GM21786 (cell line): ENCODE results near the gene ICAM1.

Experiments used
- ATAC-seq: cut with Tn5 transposase; IDR thresholded peaks from one replicate; pipeline ENCODE4 v1.9.1; 2021; ENCODE audit not compliant: unreplicated experiment

ICAM1 gene

DNA sequence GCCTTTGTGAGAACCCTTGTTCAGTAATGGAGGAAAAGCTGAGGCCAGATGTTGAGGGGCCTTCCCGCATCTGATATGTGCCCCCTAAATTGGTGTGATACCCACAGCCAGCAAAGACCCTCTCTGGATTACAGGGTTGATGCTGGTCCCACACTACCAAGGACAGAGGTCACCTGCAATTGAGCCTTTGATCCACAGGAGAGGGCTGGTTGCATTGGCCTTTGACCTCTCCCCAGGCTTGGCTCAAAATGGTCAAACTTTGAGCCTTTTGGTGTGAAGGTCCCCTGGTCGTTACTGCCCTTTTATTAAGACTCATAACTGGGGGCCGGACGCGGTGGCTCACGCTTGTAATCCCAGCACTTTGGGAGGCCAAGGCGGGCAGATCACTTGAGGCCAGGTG is 27.3 kb upstream of the ICAM1 start:
- no peak for ATAC-seq

DNA sequence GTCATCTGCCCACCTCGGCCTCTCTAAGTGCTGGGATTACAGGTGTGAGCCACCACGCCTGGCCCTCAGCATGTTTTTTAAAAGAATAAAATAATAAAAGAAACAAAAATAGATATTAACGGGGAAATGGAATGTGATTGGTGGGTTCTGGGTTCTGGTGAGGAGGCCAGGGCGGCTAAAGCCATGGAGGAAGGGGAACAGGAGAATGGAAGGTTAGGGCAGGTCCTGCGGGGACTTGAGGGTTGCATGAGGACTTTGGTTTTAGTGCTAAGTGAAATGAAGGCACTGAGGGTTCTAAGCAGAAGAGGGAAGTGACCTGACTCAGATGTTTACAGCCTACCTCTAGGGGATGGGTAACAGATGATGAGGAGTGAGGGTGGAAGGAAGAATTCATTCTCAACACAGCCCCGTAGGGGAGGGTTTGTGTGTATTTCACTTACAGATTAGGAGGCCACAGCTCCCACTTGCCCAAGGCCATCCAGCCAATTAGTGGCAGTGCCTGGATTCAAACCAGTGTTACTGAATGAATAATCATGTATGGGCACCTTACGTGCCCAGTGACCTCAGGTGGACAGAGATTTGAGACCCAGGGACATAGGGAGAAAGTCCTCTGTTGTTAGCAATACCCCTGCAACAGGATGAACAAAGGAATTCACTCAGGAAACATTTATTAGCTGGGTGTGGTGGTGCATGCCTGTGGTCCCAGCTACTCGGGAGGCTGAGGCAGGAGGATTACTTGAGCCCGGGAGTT is 25.6 kb upstream of the ICAM1 start:
- no peak for ATAC-seq

DNA sequence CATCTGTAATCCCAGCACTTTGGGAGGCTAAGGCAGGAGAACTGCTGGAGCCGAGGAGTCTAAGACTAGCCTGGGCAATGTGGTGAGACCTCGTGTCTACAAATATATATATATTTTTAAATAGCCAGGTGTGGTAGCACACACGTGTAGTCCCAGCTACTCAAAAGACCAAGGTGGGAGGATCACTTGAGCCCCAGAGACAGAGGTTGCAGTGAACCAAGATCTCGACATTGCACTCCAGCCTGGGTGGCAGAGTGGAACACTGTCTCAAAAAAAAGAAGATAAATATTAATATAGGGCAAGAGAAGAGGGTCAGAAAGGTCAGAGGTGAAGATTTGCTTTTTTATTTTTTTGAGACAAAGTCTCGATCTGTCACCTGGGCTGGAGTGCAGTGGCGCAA is 24.4 kb upstream of the ICAM1 start:
- ATAC-seq = no peak

DNA sequence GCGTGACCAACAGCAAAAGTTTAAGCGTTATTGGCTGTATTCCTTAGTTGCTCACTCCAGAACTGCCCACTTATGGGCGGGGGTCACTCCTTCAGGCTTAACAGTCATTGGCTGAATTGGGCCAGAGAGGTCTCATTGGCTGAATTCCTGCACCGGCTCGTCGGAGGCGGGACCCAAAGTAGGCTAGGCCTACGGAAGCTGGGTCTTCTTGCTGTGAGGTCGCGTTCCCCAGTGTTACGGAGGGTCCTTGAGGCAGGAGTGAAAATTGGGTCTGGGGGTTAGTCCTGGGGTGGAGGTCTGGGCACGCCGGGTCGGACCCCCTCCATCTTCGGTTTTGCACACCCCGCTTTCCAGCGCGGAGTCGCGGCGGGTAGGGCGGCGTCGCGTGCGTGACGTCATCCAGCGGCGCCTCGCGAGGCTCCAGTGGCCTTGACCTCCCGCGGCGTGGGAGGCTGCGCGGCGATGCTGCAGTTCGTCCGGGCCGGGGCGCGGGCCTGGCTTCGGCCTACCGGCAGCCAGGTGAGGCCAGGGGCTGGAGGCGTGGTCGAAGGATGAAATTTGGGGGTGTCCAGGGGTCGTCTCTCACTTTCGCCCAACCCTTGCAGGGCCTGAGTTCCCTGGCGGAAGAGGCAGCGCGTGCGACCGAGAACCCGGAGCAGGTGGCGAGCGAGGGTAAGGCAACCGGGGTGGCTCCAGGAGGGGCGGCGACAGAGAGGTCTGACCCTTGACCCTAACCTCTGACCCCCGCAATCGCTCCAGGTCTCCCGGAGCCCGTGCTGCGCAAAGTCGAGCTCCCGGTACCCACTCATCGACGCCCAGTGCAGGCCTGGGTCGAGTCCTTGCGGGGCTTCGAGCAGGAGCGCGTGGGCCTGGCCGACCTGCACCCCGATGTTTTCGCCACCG is 18.9 kb upstream of the ICAM1 start, which contains the start of gene MRPL4:
TSS of gene MRPL4 (plus strand) at position 423 of the 903 bp plus-strand sequence. CDS start at position 463, 40 bp downstream.
- peak; percentile 83 for ATAC-seq

DNA sequence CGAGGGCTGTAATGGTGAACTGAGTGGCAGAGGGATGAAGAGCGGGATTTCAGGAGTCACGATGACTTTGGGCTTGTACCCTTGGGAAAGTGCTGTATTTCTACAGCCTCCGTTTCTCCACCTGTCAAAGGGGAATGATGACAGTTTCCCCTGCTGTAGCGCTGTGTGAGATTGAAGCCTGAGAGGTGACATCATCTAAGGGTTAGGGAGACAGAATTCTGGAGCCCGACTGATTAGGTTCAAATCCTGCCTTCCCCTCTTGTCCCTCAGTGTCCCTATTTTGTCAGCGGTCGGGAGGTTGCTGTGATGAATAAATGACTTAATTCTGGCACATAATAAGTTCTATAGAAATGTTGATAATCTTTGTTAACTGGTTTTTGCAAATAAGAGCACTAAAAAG is 18.2 kb upstream of the ICAM1 start:
- ATAC-seq = no peak

DNA sequence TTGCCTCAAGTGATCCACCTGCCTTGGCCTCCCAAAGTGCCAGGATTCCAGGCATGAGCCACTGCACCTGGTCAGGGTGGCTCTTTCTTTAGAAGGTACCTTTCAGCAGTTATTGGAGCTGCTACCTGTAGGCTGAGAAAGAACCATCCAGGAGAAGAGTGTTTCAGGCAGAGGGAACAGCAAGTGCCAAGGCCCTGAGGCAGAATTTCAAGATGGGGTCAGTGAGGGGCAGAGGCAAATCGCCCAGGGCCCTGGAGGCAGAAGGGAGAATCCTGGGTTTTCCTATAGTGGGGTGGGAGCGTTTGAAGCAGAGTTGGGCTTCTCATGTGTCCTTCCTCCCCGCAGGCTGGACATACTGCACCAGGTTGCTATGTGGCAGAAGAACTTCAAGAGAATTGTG is 16.7 kb upstream of the ICAM1 start:
- no peak for ATAC-seq

- no peak for ATAC-seq
Observed at GRCh38 chr19:10255358-10255757, 15.6 kb upstream of the ICAM1 start.

GRCh38 chr19:10256551-10256950 is 14.4 kb upstream of the ICAM1 start:
- no peak for ATAC-seq

DNA sequence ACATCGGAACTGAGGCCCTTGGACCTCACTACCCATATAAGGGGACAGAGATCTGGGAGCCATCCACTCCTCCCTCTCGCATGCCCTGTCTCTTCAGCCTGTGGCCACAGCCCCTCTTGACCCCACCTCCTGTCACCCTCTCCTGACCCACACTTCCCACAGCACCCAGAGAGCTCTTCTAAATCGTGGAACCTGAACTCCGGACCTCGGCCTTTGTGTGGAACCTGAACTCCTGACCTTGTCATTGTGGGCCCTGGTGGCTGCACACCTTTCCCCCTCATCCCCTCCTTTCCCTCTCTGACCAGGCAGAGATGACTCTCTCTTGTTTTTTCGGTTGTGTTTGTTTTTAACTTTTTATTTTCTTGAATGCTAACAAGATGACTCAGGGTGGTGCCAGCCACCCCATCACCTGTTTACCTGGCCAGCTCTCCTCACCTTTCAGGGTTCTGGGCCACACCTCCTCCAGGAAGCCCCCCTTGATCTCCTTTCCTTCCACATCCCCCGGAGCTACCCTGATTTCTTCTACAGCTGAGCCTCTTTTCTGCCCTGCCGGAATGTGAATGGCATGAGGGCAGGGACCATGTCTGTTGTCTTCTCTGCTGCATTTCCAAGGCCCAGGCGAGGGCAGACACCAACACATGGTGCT is 13.8 kb upstream of the ICAM1 start:
- ATAC-seq = no peak

GRCh38 chr19:10258080-10258710 is 12.7 kb upstream of the ICAM1 start:
- ATAC-seq = no peak

GRCh38 chr19:10259162-10259905 is 11.6 kb upstream of the ICAM1 start:
- ATAC-seq = no peak

- ATAC-seq = no peak
Observed at GRCh38 chr19:10260141-10260584, 10.8 kb upstream of the ICAM1 start.

DNA sequence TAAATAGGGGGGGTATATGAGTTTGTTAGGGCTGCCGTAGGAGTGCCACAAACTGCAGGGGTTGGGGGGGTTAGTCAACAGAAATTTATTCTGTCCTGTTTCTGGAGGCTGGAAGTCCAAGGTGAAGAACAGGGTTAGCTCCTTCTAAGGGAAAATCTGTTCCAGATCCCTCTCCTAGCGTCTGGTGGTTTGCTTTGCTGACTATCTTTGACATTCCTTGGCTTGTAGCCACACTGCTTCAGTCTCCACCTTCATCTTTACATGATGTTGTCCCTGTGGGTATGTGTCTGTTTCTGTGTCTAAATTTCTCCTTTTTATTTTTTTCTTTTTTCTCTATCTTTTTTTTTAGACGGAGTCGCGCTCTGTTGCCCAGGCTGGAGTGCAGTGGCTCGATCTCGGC is 8.1 kb upstream of the ICAM1 start:
- no peak for ATAC-seq

GRCh38 chr19:10266706-10267105 is 4.2 kb upstream of the ICAM1 start:
- ATAC-seq = no peak

GRCh38 chr19:10268071-10268470 is 2.8 kb upstream of the ICAM1 start:
- ATAC-seq = no peak

GRCh38 chr19:10269333-10270179 is 1.4 kb upstream of the ICAM1 start:
- no peak for ATAC-seq

- no peak for ATAC-seq
Observed at GRCh38 chr19:10270180-10270615, 722 bp upstream of the ICAM1 start.

DNA sequence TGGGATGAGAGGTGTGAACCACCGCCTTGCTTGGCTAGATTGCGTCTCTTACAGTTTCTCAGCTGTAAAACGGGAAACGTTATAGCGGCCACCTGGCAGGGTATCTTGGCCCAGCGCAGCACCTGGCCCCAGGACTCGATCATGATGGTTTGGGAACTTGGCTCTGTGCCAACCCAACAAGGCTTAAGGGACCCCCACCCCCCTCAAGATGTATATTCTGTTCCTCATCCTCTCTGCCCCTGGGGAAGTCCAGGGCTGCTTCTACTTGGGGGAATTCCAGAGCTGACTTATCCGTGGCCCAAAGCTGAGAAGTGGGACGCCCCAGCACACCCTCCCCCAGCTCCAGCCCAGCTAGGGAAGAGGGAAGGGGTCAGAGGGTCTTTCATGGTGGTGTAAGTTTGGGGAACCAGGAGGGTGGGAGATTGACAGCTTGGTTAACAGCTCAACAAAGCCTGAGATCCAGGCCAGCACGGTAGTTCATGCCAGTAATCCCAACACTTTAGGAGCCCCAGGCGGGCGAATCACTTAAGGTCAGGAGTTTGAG is 695 bp downstream of the ICAM1 start:
- no peak for ATAC-seq

GRCh38 chr19:10274589-10274988 is 3.7 kb downstream of the ICAM1 start:
- no peak for ATAC-seq
